H1 (cell line): Measurements from ENCODE around the gene MVP.

ENCODE experiments used
- CTCF ChIP-seq, 3 experiments: IDR thresholded peaks; 1 replicate in 2 of 3; 2 replicates in 1 of 3; pipeline versions ENCODE4 v1.5.1 to v1.6.1; 2011; ENCODE audit warnings: low read length in 3 of 3, mild to moderate bottlenecking in 3 of 3, inconsistent platforms in 2 of 3, low read depth in 1 of 3, moderate library complexity in 1 of 3; ENCODE audit not compliant: insufficient read depth in 1 of 3; ENCODE audit errors: control extremely low read depth in 1 of 3
- EP300 ChIP-seq, 2 experiments: IDR thresholded peaks; 1 replicate in 1 of 2; 2 replicates in 1 of 2; pipeline ENCODE4 v1.6.1; 2011 to 2012; ENCODE audit warnings: low read depth in 2 of 2, low read length in 2 of 2, mild to moderate bottlenecking in 2 of 2, borderline replicate concordance in 1 of 2, inconsistent platforms in 1 of 2, moderate library complexity in 1 of 2
- EZH2 ChIP-seq: fragments of 200-600 bp; sonication (generic); IDR thresholded peaks from 2 replicates; pipeline ENCODE4 v1.7.1; 2012; ENCODE audit warnings: low read depth, mild to moderate bottlenecking, moderate library complexity, low read length, inconsistent platforms; ENCODE audit not compliant: severe bottlenecking
- PHF8 ChIP-seq: fragments of 200-600 bp; sonication (generic); conservative IDR thresholded peaks from 2 replicates; pipeline ENCODE4 v1.7.1; 2012; ENCODE audit warnings: low read depth, mild to moderate bottlenecking, inconsistent platforms, low read length, moderate library complexity
- POLR2AphosphoS5 ChIP-seq: IDR thresholded peaks from 2 replicates; pipeline ENCODE4 v1.6.1; 2011; ENCODE audit warnings: low read depth, low read length
- RAD21 ChIP-seq, 2 experiments: IDR thresholded peaks in 1 of 2; conservative IDR thresholded peaks in 1 of 2; 2 replicates each; pipeline ENCODE4 v1.6.1; 2011; ENCODE audit warnings: low read depth in 2 of 2, low read length in 2 of 2, improper control_type of control experiment in 1 of 2, inconsistent platforms in 1 of 2, mild to moderate bottlenecking in 1 of 2, moderate library complexity in 1 of 2
- SP2 ChIP-seq: IDR thresholded peaks from 2 replicates; pipeline ENCODE4 v1.6.1; 2012; ENCODE audit warnings: mild to moderate bottlenecking, low read length, inconsistent platforms
- TBP ChIP-seq: IDR thresholded peaks from 2 replicates; pipeline ENCODE4 v1.6.1; 2011; ENCODE audit warnings: low read depth, low read length, improper control_type of control experiment
- ZNF274 ChIP-seq: IDR thresholded peaks from 2 replicates; pipeline ENCODE4 v1.7.0; 2012; ENCODE audit warnings: low read length, borderline replicate concordance; ENCODE audit errors: extremely low read depth
- TF ChIP-seq, protein P1 (sequence below): IDR thresholded peaks from 2 replicates; pipeline ENCODE4 v1.6.1; 2012; ENCODE audit warnings: inconsistent platforms
- TF ChIP-seq, protein P2 (sequence below): IDR thresholded peaks from 2 replicates; pipeline ENCODE4 v1.6.1; 2011; ENCODE audit warnings: low read length, improper control_type of control experiment

DNA sequence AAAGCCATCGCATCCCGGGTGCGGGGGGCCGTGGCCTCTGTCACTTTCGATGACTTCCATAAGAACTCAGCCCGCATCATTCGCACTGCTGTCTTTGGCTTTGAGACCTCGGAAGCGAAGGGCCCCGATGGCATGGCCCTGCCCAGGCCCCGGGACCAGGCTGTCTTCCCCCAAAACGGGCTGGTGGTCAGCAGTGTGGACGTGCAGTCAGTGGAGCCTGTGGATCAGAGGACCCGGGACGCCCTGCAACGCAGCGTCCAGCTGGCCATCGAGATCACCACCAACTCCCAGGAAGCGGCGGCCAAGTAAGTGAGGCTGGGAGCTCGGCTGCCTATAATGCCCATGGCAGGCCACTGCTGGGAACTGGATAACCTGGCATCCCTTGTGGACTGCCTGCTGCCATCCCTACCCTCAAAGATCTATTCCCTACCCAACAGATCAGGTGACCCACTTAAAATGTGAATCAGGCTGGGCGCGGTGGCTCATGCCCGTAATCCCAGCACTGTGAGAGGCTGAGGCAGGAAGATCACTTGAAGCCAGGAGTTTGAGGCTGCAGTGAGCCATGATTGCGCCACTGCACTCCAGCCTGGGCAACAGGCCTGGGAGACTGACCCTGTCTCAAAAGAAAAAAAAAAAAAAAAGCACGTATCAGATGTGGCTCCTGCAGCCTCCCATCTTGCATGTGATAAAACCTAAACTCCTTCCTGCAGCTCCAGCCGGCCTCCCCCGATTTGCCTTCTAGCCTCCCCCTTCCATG is 24.5 kb downstream of the MVP start:
- no peak for TF ChIP-seq CTCF (IDR thresholded peaks at IDR 0.05; ENCODE audit: control extremely low read depth in 1 of 3, insufficient read depth in 1 of 3, low read depth in 1 of 3, low read length in 3 of 3)
- no peak for TF ChIP-seq EP300 (IDR thresholded peaks at IDR 0.05; ENCODE audit: borderline replicate concordance in 1 of 2, low read depth in 2 of 2, low read length in 2 of 2)
- TF ChIP-seq TBP: no peak
- TF ChIP-seq EZH2: no peak
- no peak for TF ChIP-seq POLR2AphosphoS5
- TF ChIP-seq, protein P1, sequence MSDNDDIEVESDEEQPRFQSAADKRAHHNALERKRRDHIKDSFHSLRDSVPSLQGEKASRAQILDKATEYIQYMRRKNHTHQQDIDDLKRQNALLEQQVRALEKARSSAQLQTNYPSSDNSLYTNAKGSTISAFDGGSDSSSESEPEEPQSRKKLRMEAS: no peak
- TF ChIP-seq, protein P2, sequence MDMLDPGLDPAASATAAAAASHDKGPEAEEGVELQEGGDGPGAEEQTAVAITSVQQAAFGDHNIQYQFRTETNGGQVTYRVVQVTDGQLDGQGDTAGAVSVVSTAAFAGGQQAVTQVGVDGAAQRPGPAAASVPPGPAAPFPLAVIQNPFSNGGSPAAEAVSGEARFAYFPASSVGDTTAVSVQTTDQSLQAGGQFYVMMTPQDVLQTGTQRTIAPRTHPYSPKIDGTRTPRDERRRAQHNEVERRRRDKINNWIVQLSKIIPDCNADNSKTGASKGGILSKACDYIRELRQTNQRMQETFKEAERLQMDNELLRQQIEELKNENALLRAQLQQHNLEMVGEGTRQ: no peak
- no peak for TF ChIP-seq PHF8
- TF ChIP-seq RAD21 (IDR thresholded peaks at IDR 0.05 in 1 of 2, conservative IDR thresholded peaks at IDR 0.05 in 1 of 2; ENCODE audit: low read depth in 2 of 2, low read length in 2 of 2): no peak
- no peak for TF ChIP-seq SP2
- TF ChIP-seq ZNF274: no peak
